Fibroblast of mammary gland (primary cell): Measurements from ENCODE around the gene KLHL29.

Experiments used
- DNase-seq: peaks from one replicate; pipeline ENCODE4 v3.0.0-alpha.2; 2010; ENCODE audit warnings: low read depth
- H3K4me3 ChIP-seq: 2 replicates; pipeline ENCODE4 v1.5.1; 2011; ENCODE audit warnings: low read depth, mild to moderate bottlenecking, low read length, moderate library complexity; ENCODE audit not compliant: control insufficient read depth
- CTCF ChIP-seq: conservative IDR thresholded peaks from 2 replicates; pipeline ENCODE4 v1.5.1; 2011; ENCODE audit warnings: low read depth, low read length, inconsistent platforms; ENCODE audit not compliant: control insufficient read depth, insufficient read depth

Gene KLHL29

GRCh38 chr2:23703583-23704385 lies 318.8 kb downstream of the KLHL29 start:
- no peak overlapping the region for H3K4me3 ChIP-seq
- no peak for TF ChIP-seq CTCF
- DNase-seq, result no peak

- H3K4me3 ChIP-seq, result no peak overlapping the region
- no peak for TF ChIP-seq CTCF
- DNase-seq, result no peak
Observed at GRCh38 chr2:23705771-23706612, 321.0 kb downstream of the KLHL29 start.

- TF ChIP-seq CTCF, result no peak
- no peak for DNase-seq
Observed at GRCh38 chr2:23706613-23707078, 321.7 kb downstream of the KLHL29 start.

GRCh38 chr2:23707096-23707495 lies 322.1 kb downstream of the KLHL29 start:
- no peak for TF ChIP-seq CTCF
- DNase-seq, result no peak
- no peak overlapping the region for H3K4me3 ChIP-seq

More at GRCh38 chr2:23706613-23707078, 321.7 kb downstream of the KLHL29 start:
- no peak overlapping the region for H3K4me3 ChIP-seq

GRCh38 chr2:23708771-23709170 lies 323.8 kb downstream of the KLHL29 start:
- H3K4me3 ChIP-seq, result no peak overlapping the region
- DNase-seq, result no peak
- TF ChIP-seq CTCF, result no peak

GRCh38 chr2:23709311-23709710 lies 324.3 kb downstream of the KLHL29 start:
- TF ChIP-seq CTCF, result no peak
- DNase-seq, result no peak
- no peak overlapping the region for H3K4me3 ChIP-seq
